Peyer's patch (tissue), 4 donors: ENCODE results near the gene UBE2E2.

Experiments used
- CTCF ChIP-seq, 6 experiments: fragments of 450-650 bp in 4 of 6; fragments of 200-600 bp in 2 of 6; sonication (generic) in 1 of 6; IDR thresholded peaks; one replicate each; pipeline ENCODE4 v1.5.1; 2017 to 2019; ENCODE audit warnings: antibody characterized with exemption in 6 of 6, mild to moderate bottlenecking in 3 of 6, moderate library complexity in 1 of 6
- POLR2A ChIP-seq, 2 donors: fragments of 450-650 bp; IDR thresholded peaks; one replicate each; pipeline ENCODE4 v1.5.1; 2017; ENCODE audit warnings: antibody characterized with exemption in 2 of 2, mild to moderate bottlenecking in 2 of 2, moderate library complexity in 2 of 2

DNA sequence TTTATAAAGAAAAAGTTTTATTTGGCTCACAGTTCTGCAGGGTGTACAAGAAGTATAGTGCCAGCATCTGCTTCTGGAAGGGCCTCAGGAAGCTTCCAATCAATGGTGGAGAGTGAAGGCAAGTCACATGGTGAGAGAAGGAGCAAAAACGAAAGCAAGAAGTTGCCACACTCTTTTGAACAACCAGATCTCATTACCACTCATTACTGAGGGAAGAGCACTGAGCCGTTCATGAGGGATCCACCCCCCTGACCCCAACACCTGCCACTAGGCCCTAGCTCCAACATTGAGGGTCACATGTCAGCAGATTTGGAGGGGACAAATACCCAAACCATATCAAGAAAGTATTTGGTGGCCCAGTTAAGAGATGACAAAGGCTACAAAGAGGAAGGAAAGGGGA is 363.4 kb downstream of the UBE2E2 start:
- TF ChIP-seq CTCF (IDR thresholded peaks at IDR 0.05) (no peak), POLR2A (IDR thresholded peaks at IDR 0.05) (no peak)
